ENCODE measurements around the gene ARL13B.
"Not testable (repeated sequence)": the region's sequence is repeated elsewhere in the genome, so short reads cannot be mapped to it uniquely, and the experiment has no call there.

ARL13B gene

DNA sequence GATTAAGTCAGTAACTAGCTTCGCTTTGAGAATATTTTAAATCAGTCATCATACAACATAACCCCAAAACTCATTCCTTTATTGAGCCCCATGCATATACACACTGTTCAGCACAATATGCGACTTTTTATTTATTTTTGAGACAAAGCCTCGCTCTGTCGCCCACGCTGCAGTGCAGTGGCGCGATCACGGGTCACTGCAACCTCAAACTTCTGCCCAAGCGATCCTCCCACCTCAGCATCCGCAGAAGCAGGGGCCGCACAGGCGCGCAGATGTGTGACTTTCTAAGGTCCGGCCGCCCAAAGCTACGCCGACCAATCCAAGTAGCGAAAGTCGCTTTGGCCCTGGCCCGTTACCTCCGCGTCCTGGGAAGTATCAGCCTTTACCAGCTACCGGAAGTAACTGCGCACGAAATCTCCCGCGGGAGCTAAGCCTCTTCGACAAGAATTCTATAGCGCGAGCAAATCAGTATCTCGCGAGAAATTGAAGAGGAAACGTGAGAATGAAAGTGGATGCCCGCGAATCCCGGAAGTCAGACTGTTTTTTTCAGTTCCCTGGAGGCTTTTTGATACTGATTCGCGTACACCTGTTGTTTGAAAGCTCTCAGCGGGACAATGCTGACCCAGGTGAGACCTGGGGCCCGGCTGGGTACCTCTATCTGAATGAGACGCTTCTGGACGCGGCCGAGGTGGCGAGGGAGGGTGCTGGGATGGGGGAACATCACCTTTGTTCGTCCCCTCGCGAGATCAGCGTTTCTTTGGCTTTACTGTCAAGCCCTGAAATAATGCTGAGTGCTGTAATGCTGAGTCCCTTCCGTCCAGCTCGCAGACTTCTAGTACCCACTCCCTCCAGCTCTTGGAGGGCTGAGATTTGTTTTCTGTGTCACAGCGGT lies 82.8 kb downstream of the ARL13B start, which contains the start of the genes DHFR2 and NSUN3:
Gene DHFR2 (minus strand): TSS at position 404 of the 892 bp plus-strand sequence. CDS start 1,405 bp downstream, outside the sequence.
Gene NSUN3 (plus strand): TSS at position 549 of the 892 bp plus-strand sequence. CDS start 66 bp downstream, at position 615.
- peak; percentile 46 to 47 for DNase-seq (ENCODE audit: low read depth in 2 of 2)

- no peak for DNase-seq (ENCODE audit: low read depth in 2 of 2)
Observed at GRCh38 chr3:94063496-94064119, 83.7 kb downstream of the ARL13B start.

GRCh38 chr3:94064243-94064860 lies 84.4 kb downstream of the ARL13B start:
- DNase-seq (ENCODE audit: low read depth in 2 of 2) = no peak

DNA sequence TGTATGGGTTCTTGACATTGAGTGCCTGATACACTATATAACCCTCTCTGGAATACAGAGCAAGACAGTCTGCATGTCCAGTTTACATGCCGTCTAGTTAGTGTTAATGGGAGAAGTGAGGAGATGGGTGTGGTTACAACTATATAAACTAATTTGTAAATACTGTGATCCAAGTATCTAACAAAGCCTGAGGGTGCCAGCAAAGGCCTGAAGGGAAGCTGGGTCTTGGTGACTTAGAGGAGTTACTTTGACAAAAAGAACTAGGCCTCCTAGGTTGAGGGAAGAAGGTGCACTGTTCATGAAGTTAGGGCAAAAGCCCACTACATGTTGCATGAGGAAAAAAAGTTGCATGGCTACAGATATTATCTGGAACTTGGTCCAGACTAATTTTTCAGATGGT lies 85.2 kb downstream of the ARL13B start:
- DNase-seq (ENCODE audit: low read depth in 2 of 2) = no peak

- DNase-seq (ENCODE audit: low read depth in 2 of 2) = no peak
Observed at GRCh38 chr3:94065819-94066480, 86.0 kb downstream of the ARL13B start.

GRCh38 chr3:94066506-94067500 lies 86.8 kb downstream of the ARL13B start:
- no peak for DNase-seq (ENCODE audit: low read depth in 2 of 2)

- no peak for DNase-seq (ENCODE audit: low read depth in 2 of 2)
Observed at GRCh38 chr3:94069194-94069813, 89.3 kb downstream of the ARL13B start.

DNA sequence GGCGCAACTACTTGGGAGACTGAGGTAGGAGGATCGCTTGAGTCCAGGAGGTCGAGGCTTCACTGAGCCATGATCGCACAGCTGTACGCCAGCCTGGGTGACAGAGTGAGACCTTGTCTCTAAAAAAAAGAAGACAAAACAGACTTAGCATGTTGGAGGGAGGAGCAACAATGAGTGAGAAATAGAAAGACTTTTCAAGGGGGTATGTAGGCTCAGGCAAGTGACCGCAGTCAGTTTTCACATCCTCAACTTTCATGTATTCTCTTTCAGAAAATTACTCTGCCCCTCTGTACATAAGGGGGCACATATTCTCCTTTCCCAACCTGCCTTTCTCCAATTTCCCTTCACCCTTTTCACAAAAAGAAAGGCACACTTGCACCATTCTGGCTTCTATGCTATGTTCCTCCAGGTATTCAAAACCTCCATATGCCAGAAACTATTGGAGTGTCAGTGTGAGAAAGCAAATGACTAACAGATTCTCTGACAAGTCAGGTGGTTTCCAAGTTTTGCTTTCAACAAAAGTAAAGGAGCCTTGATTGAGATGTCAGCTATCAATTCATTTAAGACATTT lies 90.5 kb downstream of the ARL13B start:
- DNase-seq (ENCODE audit: low read depth in 2 of 2) = no peak

- DNase-seq (ENCODE audit: low read depth in 2 of 2) = no peak
Observed at GRCh38 chr3:94071713-94072284, 91.8 kb downstream of the ARL13B start.

- no peak for DNase-seq (ENCODE audit: low read depth in 2 of 2)
Observed at GRCh38 chr3:94076055-94076454, 96.1 kb downstream of the ARL13B start.

DNA sequence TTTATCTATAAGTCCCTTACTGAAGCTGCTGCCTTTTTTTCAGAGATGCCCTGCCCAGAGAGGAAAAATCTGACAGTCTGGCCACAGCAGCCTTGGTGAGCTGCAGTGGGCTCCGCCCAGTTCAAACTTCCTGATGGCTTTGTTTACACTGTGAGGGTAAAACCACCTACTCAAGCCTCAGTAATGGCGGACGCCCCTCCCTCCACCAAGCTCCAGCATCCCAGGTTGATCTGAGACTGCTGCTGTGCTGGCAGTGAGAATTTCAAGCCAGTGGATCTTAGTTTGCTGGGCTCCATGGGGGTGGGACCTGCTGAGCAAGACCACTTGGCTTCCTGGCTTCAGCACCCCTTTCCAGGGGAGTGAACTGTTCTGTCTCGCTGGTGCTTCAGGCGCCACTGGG lies 100.6 kb downstream of the ARL13B start:
- not testable (repeated sequence) for DNase-seq (ENCODE audit: low read depth in 2 of 2)

- DNase-seq (ENCODE audit: low read depth in 2 of 2) = no peak
Observed at GRCh38 chr3:94081884-94082283, 101.9 kb downstream of the ARL13B start.

- DNase-seq (ENCODE audit: low read depth in 2 of 2) = no peak
Observed at GRCh38 chr3:94082391-94082937, 102.5 kb downstream of the ARL13B start.

GRCh38 chr3:94083261-94083660 lies 103.3 kb downstream of the ARL13B start:
- DNase-seq (ENCODE audit: low read depth in 2 of 2) = no peak

- no peak for DNase-seq (ENCODE audit: low read depth in 2 of 2)
Observed at GRCh38 chr3:94089126-94089525, 109.2 kb downstream of the ARL13B start.

DNA sequence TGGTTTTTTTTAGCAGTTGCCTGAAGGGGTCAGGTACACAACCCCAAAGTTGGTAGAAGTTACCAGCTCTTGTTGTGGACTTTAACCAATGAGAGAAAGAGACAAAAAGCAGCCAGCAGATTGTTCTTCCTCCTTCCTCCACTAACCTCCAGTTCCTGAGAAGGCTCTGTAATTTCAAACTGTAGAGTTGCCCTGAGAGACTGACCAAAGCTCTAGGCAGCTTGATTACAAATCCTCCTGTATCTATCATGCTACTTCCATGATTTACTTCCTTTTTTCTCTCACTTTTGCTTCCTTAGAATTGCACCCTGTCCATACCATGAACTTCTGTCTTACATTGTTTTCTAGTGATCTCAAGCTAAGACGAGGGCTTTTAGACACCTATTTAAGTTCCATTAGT lies 112.1 kb downstream of the ARL13B start:
- no peak for DNase-seq (ENCODE audit: low read depth in 2 of 2)

GRCh38 chr3:94093151-94093550 lies 113.2 kb downstream of the ARL13B start:
- no peak for DNase-seq (ENCODE audit: low read depth in 2 of 2)

GRCh38 chr3:94095111-94095510 lies 115.2 kb downstream of the ARL13B start:
- DNase-seq (ENCODE audit: low read depth in 2 of 2) = no peak

DNA sequence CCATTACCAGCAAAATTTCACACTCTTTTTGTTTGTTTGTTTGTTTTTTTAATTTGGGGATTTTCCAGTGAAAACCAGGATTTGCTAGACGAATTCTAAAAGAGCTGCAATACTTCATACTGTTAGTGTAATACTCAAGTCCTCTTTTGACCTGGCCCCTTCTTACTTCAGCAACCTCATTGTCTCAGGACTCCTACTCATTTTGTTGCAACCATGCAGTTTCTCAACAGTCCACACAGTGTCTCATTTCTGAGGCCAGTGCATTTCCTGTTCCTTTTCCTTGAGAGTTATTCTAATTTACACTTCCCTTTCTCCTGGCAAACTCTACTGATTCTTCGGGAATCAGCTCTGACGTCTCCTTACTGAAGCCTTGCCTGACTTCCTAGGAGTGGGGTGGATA lies 118.5 kb downstream of the ARL13B start:
- DNase-seq (ENCODE audit: low read depth in 2 of 2) = no peak

All from stimulated activated CD4-positive, alpha-beta T cell treated with anti-CD3 and anti-CD28 coated beads, Interleukin-1b, Interleukin-23, amount 100 ng/mL, for 1 hour (primary cell).